ENCODE data around the gene SLC45A1. TPM values are rescaled to one million over a fixed set of nuclear protein-coding genes. Genes with fewer than 3 reads are reported as not detected.

The SLC45A1 gene
- total and polyA plus RNA-seq, 9 of the 15 experiments (the other 6 are each of a cell fraction or from before 2014, with no cell fraction given), result not detected

DNA sequence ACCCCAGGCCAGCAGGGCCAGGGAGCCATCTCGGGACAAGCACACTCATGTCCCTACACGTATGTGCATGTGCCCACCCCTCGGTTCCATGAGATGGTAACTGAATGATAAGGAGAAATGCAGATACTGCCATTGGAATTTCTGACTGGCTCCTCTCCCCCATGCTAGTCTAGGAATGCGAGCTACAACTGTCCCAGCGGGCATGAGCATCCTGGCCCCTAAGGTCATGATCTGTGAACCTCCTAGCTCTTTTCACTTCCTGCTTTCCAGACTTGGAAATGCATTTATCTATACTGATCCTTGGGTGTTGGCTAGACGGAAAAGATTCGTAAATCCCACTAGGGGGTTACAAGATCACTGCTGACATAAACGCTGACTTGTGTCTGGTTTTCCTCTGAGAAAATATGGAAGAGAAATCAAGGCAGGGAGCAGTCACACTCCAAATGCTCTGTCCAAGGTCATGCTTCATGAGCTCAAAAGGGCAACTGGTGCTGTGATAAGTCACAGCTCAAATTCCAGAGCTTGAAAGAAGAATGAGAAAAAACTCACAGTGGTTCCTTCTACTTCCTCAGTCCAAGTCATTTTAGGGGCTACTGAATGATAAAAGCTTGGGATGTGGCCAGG, 49.8 kb downstream of the SLC45A1 start:
- no TSS peak for BruUV-seq (replicated peaks)

More for the DNA sequence above, 49.8 kb downstream of the SLC45A1 start:
- no peak overlapping the region for H3K4me2 ChIP-seq (ENCODE audit: insufficient read depth, low read length)
- no peaks in the 10 kb centered on the region for H3K9me3 ChIP-seq (replicated peaks; ENCODE audit: control insufficient read depth, insufficient read depth, low read depth, low read length)
- no peaks in the 10 kb centered on the region for H3K9me1 ChIP-seq (ENCODE audit: control insufficient read depth, insufficient read depth, low read length)
- H3K4me1 ChIP-seq (replicated peaks in 1 of 2; ENCODE audit: control insufficient read depth in 2 of 2, insufficient read depth in 2 of 2, low read length in 2 of 2), result peaks cover 0 to 14% of the 10 kb centered on the region in 2 experiments; a peak in 1 of 5 replicates
- FAIRE-seq, result peak; percentile 55
- no peak for DNase-seq (ENCODE audit: extremely low read depth in 1 of 4, low spot score in 3 of 4)
- ATAC-seq, result no peak
- no peak overlapping the region for H3K4me3 ChIP-seq
- in situ Hi-C loops (cut with MboI) (no loop called here), intact Hi-C loops (cut with micrococcal nuclease) (no loop called here)
- no peak overlapping the region for H3K27ac ChIP-seq (ENCODE audit: extremely low read depth, low read depth, low read length)
- peaks cover 27% of the 10 kb centered on the region for H3K36me3 ChIP-seq (ENCODE audit: control insufficient read depth, insufficient read depth, low read length)
- ChIA-PET CTCF (ENCODE audit: low intra/inter-chr PET ratio) (no interaction called here), POLR2A (interaction anchor here (0.5 to 1.5 kb wide), 3 partner anchors 10 to 615 kb away, joined by 3 to 5 read pairs (median 3); no protein-coding TSS in a partner anchor)
- H3K79me2 ChIP-seq (ENCODE audit: control insufficient read depth, insufficient read depth, low read length), result no peaks in the 10 kb centered on the region
- H3K27me3 ChIP-seq (ENCODE audit: control insufficient read depth in 2 of 2, insufficient read depth in 2 of 2, low read length in 2 of 2), result no peaks in the 10 kb centered on the region
- peaks cover 4% of the 10 kb centered on the region; the same call in 1 of the 2 replicates for H4K20me1 ChIP-seq (replicated peaks; ENCODE audit: control insufficient read depth, insufficient read depth, low read length)
- 82% methylated on average over 8 of the region's 8 CpGs for WGBS (ENCODE audit: insufficient coverage, low coverage, missing lambda C conversion rate)
- TF ChIP-seq ZNF324 (CRISPR knock-in tag; IDR thresholded peaks at IDR 0.05), result no peak
- TF ChIP-seq ZKSCAN1 (IDR thresholded peaks at IDR 0.05; ENCODE audit: low read depth, low read length), result no peak
- TF ChIP-seq, protein P1, sequence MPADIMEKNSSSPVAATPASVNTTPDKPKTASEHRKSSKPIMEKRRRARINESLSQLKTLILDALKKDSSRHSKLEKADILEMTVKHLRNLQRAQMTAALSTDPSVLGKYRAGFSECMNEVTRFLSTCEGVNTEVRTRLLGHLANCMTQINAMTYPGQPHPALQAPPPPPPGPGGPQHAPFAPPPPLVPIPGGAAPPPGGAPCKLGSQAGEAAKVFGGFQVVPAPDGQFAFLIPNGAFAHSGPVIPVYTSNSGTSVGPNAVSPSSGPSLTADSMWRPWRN (IDR thresholded peaks at IDR 0.05; ENCODE audit: low read depth), result no peak
- TF ChIP-seq ZNF41 (CRISPR knock-in tag; conservative IDR thresholded peaks at IDR 0.05), result no peak
- TF ChIP-seq FOXJ3 (CRISPR knock-in tag; IDR thresholded peaks at IDR 0.05), result no peak
- no peak for TF ChIP-seq CCAR2 (IDR thresholded peaks at IDR 0.05; ENCODE audit: low read depth, low read length)
- TF ChIP-seq ZFP30 (CRISPR knock-in tag; IDR thresholded peaks at IDR 0.05; ENCODE audit: borderline replicate concordance), result no peak
- no peak for TF ChIP-seq SRSF9 (IDR thresholded peaks at IDR 0.05; ENCODE audit: borderline replicate concordance, low read depth, low read length)
- no peak for TF ChIP-seq ZNF766 (CRISPR knock-in tag; conservative IDR thresholded peaks at IDR 0.05)
- TF ChIP-seq NFE2L1 (tag; IDR thresholded peaks at IDR 0.05; ENCODE audit: borderline replicate concordance, low read depth), result no peak
- no peak for TF ChIP-seq ZNF143 (CRISPR knock-in tag; IDR thresholded peaks at IDR 0.05)
- no peak for TF ChIP-seq ETV1 (tag; conservative IDR thresholded peaks at IDR 0.05; ENCODE audit: low read depth)
- TF ChIP-seq, protein P2, sequence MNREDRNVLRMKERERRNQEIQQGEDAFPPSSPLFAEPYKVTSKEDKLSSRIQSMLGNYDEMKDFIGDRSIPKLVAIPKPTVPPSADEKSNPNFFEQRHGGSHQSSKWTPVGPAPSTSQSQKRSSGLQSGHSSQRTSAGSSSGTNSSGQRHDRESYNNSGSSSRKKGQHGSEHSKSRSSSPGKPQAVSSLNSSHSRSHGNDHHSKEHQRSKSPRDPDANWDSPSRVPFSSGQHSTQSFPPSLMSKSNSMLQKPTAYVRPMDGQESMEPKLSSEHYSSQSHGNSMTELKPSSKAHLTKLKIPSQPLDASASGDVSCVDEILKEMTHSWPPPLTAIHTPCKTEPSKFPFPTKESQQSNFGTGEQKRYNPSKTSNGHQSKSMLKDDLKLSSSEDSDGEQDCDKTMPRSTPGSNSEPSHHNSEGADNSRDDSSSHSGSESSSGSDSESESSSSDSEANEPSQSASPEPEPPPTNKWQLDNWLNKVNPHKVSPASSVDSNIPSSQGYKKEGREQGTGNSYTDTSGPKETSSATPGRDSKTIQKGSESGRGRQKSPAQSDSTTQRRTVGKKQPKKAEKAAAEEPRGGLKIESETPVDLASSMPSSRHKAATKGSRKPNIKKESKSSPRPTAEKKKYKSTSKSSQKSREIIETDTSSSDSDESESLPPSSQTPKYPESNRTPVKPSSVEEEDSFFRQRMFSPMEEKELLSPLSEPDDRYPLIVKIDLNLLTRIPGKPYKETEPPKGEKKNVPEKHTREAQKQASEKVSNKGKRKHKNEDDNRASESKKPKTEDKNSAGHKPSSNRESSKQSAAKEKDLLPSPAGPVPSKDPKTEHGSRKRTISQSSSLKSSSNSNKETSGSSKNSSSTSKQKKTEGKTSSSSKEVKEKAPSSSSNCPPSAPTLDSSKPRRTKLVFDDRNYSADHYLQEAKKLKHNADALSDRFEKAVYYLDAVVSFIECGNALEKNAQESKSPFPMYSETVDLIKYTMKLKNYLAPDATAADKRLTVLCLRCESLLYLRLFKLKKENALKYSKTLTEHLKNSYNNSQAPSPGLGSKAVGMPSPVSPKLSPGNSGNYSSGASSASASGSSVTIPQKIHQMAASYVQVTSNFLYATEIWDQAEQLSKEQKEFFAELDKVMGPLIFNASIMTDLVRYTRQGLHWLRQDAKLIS (CRISPR knock-in tag; IDR thresholded peaks at IDR 0.05), result no peak
- TF ChIP-seq, protein P3, sequence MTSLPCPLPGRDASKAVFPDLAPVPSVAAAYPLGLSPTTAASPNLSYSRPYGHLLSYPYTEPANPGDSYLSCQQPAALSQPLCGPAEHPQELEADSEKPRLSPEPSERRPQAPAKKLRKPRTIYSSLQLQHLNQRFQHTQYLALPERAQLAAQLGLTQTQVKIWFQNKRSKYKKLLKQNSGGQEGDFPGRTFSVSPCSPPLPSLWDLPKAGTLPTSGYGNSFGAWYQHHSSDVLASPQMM (CRISPR knock-in tag; IDR thresholded peaks at IDR 0.05), result no peak
- TF ChIP-seq, protein P4, sequence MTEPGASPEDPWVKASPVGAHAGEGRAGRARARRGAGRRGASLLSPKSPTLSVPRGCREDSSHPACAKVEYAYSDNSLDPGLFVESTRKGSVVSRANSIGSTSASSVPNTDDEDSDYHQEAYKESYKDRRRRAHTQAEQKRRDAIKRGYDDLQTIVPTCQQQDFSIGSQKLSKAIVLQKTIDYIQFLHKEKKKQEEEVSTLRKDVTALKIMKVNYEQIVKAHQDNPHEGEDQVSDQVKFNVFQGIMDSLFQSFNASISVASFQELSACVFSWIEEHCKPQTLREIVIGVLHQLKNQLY (CRISPR knock-in tag; conservative IDR thresholded peaks at IDR 0.05), result no peak
- no peak overlapping the region for H2AFZ ChIP-seq (ENCODE audit: low read depth, low read length)
- H3K9ac ChIP-seq (ENCODE audit: insufficient read depth in 1 of 2, low read depth in 2 of 2, low read length in 2 of 2), result no peak overlapping the region; a peak in 1 of 4 replicates

Data from K562 (cell line).